Globus pallidus (tissue), 1 donor: ENCODE measurements around the gene WNK2.
"Not testable (repeated sequence)": the region's sequence is repeated elsewhere in the genome, so short reads cannot be mapped to it uniquely, and the experiment has no call there.

Experiments
- DNase-seq: peaks from one replicate; pipeline ENCODE4 v3.0.0-alpha.2; 2015; ENCODE audit warnings: low spot score

Gene WNK2

DNA sequence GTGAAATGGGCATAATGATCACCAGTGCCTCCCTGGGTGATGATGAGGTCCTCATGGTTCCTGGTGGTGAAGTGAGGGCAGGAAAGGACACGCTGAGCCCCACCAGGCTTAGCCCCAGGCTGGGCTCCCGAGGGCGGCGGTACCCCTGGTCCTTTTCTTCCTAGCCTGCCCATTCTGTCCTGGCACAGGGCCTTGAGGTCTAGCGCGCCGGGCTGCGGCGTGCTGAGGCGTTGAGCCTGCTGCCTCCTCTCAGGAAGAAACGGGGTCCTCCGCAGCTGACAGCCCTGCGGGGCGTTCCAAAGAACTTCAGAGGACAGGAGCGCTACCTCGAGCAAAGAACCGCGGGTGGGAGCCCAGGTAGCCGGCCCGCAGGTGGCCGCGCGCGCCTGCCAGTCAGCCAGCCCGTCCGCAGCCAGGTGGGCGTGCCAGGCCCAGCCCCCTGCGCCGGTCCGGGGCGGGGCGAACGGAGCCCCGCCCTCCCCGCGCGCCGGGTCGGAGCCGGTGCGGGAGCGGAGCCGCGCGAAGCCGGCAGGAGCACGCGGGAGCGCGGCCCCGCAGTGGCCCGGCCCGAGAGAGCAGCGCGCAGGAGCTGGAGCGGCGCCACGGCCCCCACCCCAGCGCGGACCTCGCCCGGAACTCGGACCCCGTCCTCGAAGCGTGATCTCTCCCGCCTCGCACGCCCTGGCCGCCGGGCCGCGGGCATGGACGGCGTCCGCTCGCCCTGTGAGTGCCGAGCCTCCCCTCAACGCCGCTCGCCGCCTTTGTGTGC lies at the start of gene WNK2:
TSS of gene WNK2 (plus strand) at position 477 of the 769 bp plus-strand sequence. CDS start 791 bp downstream, outside the sequence.
- no peak for DNase-seq

GRCh38 chr9:93134740-93135444 lies 49.0 kb upstream of the WNK2 start:
- DNase-seq: no peak

GRCh38 chr9:93136011-93136440 lies 47.9 kb upstream of the WNK2 start:
- peak; percentile 55 for DNase-seq

DNA sequence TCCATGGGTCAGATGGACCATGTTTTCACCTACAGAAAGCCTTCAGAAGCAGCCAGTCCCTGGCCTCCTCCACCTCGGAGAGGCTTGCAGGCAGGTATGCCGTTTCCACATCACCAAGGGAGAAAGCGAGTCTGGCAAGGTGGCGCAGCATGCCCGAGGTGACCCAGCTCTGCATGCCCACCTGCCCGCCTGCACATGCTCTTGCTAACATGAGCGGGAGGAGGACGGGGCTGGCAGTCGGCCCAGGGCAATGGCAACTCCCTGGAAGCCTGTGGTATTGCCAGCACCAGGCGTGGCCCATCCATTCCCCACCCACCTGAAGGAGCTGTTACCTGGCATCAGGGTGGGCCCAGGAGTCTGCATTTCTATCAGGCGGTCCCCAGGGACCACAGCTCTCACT lies 46.6 kb upstream of the WNK2 start:
- no peak for DNase-seq

DNA sequence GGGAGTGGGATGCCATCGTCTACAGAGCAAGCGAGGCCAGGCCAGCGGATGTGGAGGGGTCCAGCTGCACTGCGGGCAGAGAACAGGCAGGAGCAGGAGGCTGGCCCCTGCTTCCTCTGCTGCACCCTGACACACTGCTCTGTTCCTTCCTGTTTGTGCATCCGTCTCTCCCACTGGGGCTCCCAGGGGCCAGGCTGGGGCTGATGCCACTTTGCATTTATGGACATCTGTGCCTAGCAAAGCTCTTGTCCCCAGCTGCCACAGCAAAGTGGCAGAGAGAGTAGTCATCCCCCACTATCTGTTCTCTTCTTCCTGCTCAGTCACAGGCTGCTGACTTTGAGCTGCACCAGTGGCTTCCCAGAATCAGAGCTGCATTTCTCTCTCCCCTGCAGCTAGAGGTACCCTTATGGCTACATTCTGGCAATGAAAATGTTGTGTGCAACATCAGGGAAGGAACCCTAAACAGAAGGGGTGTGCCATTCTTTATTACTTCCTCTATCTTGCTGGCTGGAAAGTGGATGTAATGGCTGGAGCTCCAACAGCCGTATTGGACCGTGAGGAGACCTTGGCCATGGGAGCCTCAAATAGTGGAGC lies 45.7 kb upstream of the WNK2 start:
- peak; percentile 49 for DNase-seq

DNA sequence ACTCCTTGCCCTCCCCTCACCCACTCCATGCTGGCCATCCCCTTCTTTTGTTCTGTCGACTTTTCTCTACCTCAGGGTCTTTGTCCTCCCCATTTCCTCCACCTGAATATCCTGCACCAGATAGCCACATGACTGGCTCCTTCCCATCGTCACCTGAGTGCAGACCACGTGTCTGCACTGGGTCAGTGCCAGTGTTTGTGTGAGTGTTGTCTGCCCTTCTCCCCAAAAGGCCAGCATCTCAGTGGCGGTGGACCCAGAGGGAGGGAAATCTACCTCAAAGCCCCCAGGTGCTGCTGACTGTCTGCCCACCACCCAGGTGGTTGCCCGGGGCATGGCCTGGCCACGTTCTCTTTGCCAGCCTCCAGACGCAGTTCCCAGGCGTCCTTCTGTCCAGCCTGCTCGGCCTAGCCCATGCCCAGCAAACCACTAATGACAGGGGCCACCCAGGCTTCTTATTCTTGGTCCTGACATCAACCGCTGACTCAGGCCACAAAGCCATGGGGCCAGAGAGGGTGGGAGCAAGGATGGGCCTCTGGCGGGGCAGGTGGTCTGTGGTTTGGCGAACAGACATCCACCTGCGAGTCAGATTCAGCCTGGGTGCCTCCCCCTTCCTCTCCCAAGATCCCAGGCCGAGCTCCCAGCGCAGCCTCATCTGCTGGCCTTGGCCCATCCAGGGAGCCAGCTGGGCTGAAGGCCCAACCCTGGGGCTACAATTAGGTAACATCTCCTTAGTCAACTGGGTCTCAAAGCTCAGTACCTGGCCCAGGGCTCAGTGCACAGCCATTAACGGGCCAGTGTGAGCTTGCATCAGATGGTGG lies 44.4 kb upstream of the WNK2 start:
- no peak for DNase-seq

DNA sequence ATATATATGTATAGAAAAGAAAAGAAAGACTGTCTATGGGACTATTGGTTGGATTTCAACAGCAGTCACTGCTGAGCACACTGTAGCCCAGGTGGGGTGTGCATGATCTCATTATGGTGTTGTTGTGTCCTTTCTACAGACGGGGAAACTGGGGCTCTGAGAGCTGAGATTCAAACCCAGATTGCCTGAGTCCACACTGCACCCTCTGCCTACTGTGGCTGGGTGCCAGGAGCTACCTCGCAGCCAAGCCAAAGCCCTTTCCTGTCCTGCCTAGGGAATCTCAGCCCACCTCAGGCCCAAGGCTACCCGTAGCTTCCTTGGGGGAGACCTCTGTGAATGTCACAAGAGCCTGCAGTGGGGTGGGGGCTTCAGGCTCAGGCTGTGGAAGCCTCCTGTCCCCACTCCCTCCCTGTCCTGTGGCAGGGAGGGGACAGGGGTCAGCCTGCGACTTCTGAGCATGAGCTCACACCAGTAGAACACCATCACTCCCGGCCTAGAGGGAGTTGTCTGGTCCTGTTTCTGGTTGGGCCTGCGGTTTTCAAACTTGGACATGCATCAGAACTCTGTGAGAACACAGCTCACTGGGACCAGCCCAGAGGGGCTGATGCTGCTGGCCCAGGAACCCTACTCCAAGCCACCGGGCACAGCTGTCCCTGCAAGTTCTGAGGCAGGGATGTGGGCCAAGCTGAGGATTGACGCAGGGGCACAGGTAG lies 42.0 kb upstream of the WNK2 start:
- no peak for DNase-seq

DNA sequence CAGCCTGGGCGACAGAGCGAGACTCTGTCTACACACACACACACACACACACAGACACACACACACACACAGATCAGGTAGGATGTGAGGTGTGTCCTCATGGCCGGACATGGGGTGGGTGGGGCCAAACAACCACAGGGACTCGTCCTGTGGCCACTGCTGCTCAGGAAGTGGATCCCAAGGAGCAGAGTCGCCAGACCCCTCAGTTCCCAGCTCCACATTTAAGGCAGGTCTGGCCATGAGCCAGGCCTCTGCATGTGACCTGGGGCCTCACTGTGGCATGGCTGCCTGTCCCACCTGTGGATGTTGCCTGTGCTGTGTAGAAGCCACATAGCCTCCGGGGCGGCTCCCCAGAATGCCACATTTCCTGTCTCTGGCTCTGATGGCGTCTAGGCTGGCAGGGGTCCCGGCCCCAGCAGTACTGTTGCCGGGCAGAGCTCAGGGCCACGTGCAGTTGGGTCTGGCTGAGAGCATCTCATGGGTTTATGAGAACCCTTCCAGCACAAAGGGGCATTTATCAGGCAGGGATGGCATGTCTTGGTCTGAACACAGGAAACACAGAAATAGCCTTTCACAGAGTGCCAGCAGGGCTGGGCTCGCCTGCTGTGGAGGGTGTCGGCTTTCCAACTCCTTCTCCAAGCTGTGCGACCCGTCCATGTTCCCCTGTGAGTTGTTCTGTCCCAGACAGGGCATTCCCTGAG lies 40.0 kb upstream of the WNK2 start:
- peak; percentile 98 for DNase-seq

DNA sequence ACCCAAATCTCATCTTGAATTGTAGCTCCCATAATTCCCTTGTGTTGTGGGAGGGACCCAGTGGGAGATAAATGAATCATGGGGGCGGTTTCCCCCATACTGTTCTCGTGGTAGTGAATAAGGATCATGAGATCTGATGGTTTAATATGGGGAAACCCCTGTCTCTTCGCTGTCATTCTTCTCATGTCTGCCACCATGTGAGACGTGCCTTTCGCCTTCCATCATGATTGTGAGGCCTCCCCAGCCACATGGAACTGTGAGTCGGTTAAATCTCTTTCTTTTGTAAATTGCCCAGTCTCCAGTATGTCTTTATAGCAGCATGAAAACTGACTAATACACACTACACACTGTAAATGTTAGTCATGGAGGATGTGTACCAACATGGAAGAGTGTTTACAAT lies 37.2 kb upstream of the WNK2 start:
- not testable (repeated sequence) for DNase-seq

DNA sequence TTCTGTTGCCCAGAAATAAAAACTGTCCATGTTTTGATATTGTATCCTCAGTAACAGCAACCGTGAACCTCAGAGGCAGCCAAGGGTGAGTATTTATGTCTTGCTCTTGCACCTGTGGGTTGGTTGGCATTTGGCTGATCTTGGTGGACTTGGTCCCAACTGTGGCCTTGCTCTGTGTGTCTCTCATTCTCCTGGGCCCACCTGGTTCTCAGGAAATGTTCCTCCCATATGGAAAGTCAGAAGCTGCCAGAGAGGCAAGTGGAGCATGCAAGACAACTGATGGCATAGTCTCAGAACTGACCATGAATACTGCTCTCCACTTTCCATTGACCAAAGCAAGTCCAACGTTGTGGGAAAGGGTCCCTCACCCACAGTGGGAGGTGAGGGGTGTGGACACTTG lies 36.3 kb upstream of the WNK2 start:
- no peak for DNase-seq

DNA sequence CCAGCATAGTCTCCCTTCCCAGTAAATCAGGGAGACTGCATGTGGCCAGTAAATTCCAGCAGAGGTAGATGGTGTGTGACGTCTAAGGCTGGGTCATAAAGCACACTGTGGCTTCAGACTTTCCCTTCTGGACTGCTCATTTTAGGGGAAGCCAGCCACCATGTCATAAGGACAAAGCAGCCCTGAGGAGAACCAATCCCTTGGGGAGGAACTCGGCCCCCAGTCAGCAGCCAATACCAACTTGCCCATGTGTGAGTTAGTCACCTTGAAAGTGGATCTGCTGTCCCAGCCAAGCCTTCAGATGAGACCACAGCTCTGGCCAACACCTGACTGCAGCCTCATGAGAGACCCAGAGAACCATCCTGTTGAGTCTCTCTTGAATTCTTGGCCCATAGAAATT lies 35.2 kb upstream of the WNK2 start:
- DNase-seq: no peak

DNA sequence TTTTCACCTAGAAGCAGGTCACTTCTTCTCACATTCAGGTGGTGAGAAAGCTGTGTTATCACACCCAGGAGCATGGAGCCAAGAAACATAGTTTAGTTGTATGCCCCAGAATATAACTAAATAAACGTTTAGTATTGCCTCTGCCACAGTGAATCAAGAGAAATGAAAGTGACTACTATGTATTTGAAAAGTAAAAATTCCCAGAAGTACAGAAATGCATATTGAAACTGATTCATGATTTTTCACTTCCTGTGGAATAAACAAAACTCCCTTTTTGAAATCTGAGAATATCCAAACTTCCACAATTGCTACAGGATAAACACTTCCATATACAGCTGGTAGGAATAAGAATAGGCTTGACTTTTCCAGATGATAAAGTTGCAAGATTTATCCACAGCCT lies 34.6 kb upstream of the WNK2 start:
- DNase-seq: no peak

DNA sequence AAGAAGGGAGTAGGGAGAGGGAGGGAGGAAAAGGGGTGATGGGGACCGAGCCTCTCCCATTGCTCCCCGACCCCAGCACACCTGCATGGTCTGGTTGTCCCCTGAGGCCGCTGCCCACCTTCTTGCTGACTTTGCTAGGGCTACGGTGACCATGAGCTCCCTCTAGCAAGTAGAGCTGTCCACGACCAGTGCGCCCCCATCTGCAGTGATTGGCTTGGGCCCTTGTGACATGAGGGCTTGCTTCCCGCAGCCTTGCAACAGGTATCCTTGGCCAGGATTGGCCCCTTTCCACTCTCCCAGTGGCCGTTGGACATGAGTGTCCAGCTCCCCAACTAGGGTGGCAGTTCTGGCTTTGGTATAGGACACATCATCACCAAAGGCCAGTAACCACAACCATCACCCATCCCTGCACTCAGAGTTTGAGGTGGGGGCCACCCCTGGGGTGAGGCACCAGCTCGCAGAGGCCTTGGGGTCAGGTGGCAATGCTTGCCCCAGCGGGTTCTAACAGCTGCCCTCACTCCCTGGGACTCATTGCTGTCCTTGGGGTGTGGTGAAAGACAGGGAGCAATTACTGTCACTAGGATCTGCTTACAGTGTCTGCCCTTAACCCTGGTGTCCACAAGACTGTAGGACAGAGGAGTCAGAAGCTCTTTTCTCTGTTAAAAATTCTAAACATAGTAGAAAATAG lies 32.7 kb upstream of the WNK2 start:
- DNase-seq: no peak

DNA sequence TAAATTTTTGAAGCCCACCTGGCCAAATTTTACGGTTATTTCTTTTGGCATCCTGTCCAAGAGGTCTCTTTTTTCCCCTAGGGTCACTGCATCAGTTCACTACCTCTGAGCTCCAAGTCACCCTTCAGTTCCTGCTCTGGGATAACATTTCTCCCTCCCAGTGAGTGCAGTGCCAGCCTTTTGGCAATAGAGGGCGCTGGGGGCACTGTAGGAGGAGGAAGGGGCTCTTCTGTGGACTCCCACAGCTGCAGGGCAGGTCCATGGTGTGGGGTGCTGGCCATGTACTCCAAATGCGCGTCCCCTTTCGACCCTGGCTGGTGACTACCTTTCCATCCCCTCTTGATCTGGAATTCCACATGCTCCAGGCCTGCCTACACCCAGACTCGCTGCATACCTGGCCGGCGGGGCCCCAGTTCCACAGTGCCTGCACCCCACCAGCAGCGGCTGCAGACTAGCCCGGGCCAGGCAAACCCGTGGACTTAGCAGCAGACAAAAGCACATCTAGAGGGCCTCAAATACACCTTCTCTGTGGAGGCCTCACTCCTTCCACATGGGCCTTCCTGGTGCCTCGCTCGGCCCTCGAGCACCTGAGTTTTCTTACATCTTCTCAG lies 29.5 kb upstream of the WNK2 start:
- no peak for DNase-seq

GRCh38 chr9:93155716-93156474 lies 28.0 kb upstream of the WNK2 start:
- DNase-seq: peak; percentile 85

DNA sequence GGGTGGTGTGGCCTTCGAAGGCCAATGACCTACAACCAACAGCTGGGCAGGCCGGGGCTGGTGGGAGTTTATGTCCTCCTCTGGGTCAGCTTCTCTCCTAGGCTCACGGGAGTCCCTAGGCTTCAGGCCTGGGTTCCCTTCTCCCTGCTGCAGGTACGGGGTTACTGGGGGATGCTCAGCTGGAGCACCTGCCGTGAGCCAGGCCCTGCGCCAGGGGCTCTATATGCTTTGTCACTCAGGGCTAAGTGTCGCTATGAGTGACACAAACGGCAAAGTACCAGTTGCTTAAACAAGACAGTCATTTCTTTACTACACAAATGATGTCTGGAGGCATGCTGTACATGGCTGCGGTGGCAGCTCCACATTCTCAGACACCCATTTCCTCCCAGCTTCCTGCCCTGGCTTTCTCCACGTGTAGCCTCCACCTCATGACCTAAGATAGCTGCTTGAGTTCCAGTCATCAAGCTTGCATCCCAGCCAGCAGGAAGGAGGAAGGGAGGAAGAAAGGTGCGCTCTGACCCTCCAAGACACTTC lies 27.4 kb upstream of the WNK2 start:
- DNase-seq: no peak

- peak; percentile 70 for DNase-seq
Measured at GRCh38 chr9:93159601-93160471, 24.1 kb upstream of the WNK2 start.
